ENCODE results near the gene UFD1. TPM values are rescaled to one million over a fixed set of nuclear protein-coding genes. Genes with fewer than 3 reads are reported as not detected.

The UFD1 gene
- total and polyA plus RNA-seq, 12 donors: 31.5 to 79.4 (median 43.5) TPM

DNA sequence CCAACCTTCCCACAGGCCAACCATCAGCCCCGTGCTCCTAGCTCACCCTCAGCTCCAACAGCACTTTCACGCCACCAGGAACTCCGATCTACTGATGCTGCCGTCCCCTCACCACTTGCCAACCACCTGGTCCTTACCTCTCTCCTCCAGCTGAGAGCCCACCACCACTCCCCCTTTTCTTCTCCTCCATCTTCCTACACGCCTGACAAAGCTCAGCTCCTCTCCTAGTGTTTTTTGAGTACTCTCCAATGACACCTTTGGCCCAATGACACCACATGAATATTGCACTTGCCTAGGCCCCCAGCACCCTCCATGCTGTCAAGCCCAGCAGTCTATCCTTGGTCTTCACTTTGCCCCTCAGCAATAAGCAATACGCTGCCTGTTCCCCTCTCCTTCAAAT, 78.1 kb downstream of the UFD1 start:
- intact Hi-C loops (cut with DNase I): no loop called here
- H3K4me1 ChIP-seq: peaks cover 0 to 9% (median 0%) of the 10 kb centered on the region in 9 donors
- H3K27me3 ChIP-seq: no peaks in the 10 kb centered on the region
- no peaks in the 10 kb centered on the region for H3K9me3 ChIP-seq
- 91 to 96% methylated on average over 6 of the region's 6 CpGs for WGBS, 2 donors
- no peak overlapping the region for H3K27ac ChIP-seq
- TF ChIP-seq, protein P1, sequence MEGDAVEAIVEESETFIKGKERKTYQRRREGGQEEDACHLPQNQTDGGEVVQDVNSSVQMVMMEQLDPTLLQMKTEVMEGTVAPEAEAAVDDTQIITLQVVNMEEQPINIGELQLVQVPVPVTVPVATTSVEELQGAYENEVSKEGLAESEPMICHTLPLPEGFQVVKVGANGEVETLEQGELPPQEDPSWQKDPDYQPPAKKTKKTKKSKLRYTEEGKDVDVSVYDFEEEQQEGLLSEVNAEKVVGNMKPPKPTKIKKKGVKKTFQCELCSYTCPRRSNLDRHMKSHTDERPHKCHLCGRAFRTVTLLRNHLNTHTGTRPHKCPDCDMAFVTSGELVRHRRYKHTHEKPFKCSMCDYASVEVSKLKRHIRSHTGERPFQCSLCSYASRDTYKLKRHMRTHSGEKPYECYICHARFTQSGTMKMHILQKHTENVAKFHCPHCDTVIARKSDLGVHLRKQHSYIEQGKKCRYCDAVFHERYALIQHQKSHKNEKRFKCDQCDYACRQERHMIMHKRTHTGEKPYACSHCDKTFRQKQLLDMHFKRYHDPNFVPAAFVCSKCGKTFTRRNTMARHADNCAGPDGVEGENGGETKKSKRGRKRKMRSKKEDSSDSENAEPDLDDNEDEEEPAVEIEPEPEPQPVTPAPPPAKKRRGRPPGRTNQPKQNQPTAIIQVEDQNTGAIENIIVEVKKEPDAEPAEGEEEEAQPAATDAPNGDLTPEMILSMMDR (IDR thresholded peaks at IDR 0.05): no peak
- no peak for ATAC-seq
- no peak overlapping the region for H3K4me3 ChIP-seq
- peaks cover 0 to 98% (median 25%) of the 10 kb centered on the region in 9 donors for H3K36me3 ChIP-seq
- no peak for DNase-seq

Other genes starting within 250 kb of the UFD1 start
- 10 to 100 TPM in 8 of 10 donors, 1 to 10 TPM in 2; 7.1 to 21.9 (median 13.6) TPM for gene CLTCL1, start 187.5 kb downstream of the UFD1 start, total RNA-seq
- 1 to 10 TPM; 5.4 to 9.9 TPM for gene CLTCL1, start 187.5 kb downstream of the UFD1 start, polyA plus RNA-seq
- gene HIRA, start 47.5 kb downstream of the UFD1 start, total RNA-seq: 10 to 100 TPM; 11.4 to 23.2 (median 18.3) TPM
- gene HIRA, start 47.5 kb downstream of the UFD1 start, polyA plus RNA-seq: 10 to 100 TPM in 1 of 2 donors, 1 to 10 TPM in 1; 3.1 to 10.8 TPM
- gene MRPL40, start 46.6 kb downstream of the UFD1 start, total RNA-seq: 10 to 100 TPM; 49.2 to 89.9 (median 54.9) TPM
- 100 to 1,000 TPM in 1 of 2 donors, 10 to 100 TPM in 1; 57.8 to 117 TPM for gene MRPL40, start 46.6 kb downstream of the UFD1 start, polyA plus RNA-seq
- gene C22orf39, start 31.5 kb downstream of the UFD1 start, total RNA-seq: 100 to 1,000 TPM in 1 of 10 donors, 10 to 100 TPM in 9; 47.7 to 123 (median 66.2) TPM
- 10 to 100 TPM; 41.7 to 42.3 TPM for gene C22orf39, start 31.5 kb downstream of the UFD1 start, polyA plus RNA-seq
- gene CDC45, start 727 bp upstream of the UFD1 start, total RNA-seq: 1 to 10 TPM in 2 of 10 donors, under 1 TPM in 4, not detected in 4; 0.21 to 3.4 (median 0.69) TPM
- gene CDC45, start 727 bp upstream of the UFD1 start, polyA plus RNA-seq: under 1 TPM; 0.15 to 0.54 TPM
- 10 to 100 TPM; 19.8 to 72.7 (median 35.6) TPM for gene CLDN5, start 45.2 kb upstream of the UFD1 start, total RNA-seq
- gene CLDN5, start 45.2 kb upstream of the UFD1 start, polyA plus RNA-seq: 100 to 1,000 TPM in 1 of 2 donors, 10 to 100 TPM in 1; 77.3 to 102 TPM
- 100 to 1,000 TPM in 8 of 10 donors, 10 to 100 TPM in 2; 60.9 to 218 (median 144) TPM for gene SEPTIN5, start 235.3 kb upstream of the UFD1 start, total RNA-seq
- 100 to 1,000 TPM in 1 of 2 donors, 10 to 100 TPM in 1; 56.5 to 104 TPM for gene SEPTIN5, start 235.3 kb upstream of the UFD1 start, polyA plus RNA-seq
- gene GP1BB, start 244.3 kb upstream of the UFD1 start, total RNA-seq: 10 to 100 TPM in 1 of 10 donors, 1 to 10 TPM in 3, not detected in 6; 5.3 to 13.4 (median 6.4) TPM
- 10 to 100 TPM; 12.4 to 56.1 TPM for gene GP1BB, start 244.3 kb upstream of the UFD1 start, polyA plus RNA-seq

Data from heart right ventricle (tissue), 16 donors.